ENCODE measurements around the gene PBX2. TPM values are rescaled to one million over a fixed set of nuclear protein-coding genes. Genes with fewer than 3 reads are reported as not detected.
A peak's percentile ranks its signal among the peaks of the same experiment; 100 is the strongest.

The PBX2 gene
- total RNA-seq, 1 donor from 2014 or later, result 166 TPM

DNA sequence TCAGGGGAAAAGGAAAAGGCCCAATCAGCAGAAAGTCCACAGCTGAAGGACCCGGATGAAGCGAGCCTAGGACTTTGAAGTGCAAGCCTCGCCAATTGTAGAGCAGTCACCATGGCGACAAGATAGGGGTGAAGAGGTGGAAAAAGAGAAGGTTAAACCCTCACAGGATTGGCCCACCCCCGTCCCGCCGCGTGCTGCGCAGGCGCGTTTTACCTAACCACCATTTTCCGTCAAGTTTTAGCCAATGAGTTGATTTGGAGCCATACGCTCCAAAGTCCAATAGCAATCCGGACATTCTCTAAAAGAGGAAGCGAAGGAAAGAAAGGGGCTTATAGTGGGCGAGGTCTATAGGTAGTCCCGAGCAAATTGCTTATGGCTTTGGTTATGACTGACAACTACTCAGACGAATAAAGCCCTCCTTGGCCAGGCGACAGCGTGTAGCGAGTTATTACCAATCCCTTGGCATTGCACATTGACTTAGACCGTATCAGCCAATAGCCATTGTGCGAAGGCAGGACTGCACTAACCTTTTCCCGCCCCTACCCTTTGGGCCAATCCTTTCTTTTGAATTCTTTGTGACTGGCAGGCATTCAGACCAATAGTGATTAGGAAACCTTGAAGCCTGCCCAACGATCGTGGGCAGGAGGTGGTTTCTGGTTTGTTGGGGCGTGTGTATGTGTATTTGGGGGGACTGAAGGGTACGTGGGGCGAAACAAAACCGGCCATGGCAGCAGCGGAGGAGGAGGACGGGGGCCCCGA lies 12.0 kb downstream of the PBX2 start, which contains the start of gene RNF5:
RNF5 (plus strand) TSS at position 618 of the 759 bp plus-strand sequence; CDS start at position 725, 107 bp downstream.
- TF ChIP-seq, protein P1, sequence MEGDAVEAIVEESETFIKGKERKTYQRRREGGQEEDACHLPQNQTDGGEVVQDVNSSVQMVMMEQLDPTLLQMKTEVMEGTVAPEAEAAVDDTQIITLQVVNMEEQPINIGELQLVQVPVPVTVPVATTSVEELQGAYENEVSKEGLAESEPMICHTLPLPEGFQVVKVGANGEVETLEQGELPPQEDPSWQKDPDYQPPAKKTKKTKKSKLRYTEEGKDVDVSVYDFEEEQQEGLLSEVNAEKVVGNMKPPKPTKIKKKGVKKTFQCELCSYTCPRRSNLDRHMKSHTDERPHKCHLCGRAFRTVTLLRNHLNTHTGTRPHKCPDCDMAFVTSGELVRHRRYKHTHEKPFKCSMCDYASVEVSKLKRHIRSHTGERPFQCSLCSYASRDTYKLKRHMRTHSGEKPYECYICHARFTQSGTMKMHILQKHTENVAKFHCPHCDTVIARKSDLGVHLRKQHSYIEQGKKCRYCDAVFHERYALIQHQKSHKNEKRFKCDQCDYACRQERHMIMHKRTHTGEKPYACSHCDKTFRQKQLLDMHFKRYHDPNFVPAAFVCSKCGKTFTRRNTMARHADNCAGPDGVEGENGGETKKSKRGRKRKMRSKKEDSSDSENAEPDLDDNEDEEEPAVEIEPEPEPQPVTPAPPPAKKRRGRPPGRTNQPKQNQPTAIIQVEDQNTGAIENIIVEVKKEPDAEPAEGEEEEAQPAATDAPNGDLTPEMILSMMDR (conservative IDR thresholded peaks at IDR 0.05), result no peak
- no peaks in the 10 kb centered on the region for H3K27me3 Mint-ChIP-seq
- H3K36me3 Mint-ChIP-seq, result peaks cover 16% of the 10 kb centered on the region
- H3K4me3 Mint-ChIP-seq, result peak within 1 kb of the TSS; percentile 98
- H3K9me3 Mint-ChIP-seq, result no peaks in the 10 kb centered on the region
- peak within 1 kb of the TSS; percentile 95 for H3K27ac Mint-ChIP-seq
- peak; percentile 92 for DNase-seq (ENCODE audit: extremely low spot score, unreplicated experiment)
- H3K4me1 Mint-ChIP-seq (ENCODE audit: unreplicated experiment), result peaks cover 43% of the 10 kb centered on the region

DNA sequence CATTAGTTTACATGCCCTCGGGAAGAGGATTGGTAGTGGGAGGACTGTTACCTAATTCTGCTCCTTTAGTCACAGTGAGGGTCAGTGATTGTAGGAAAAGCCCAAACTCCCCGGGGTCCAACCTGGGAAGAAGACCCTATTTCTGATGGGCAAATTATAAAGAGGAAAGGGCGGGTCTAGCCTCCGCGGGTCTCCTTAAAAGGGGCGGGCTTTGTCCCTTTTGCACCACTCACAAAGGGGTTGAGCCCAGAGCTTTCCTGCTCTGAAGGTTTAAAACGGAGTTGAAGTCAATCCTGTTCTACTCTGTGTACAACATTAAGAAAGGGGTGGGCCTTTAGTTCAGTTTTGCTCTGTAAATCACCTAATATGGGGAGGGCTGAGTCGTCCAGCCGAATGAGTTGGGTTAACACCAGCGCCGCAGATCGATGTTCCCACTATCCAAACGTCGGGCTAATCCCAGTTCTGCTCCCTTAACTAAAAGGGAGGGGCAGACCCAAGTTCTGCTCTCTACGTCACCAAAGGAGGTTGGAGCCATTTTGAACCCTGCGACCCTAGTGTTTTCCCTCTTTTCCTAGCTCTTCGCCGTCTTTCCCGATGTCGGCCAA lies 12.7 kb downstream of the PBX2 start:
- Mint-ChIP-seq H3K9me3 (no peaks in the 10 kb centered on the region), H3K27me3 (no peaks in the 10 kb centered on the region), H3K27ac (peak overlapping the region; percentile 95), H3K4me1 (ENCODE audit: unreplicated experiment) (peaks cover 48% of the 10 kb centered on the region), H3K36me3 (peaks cover 16% of the 10 kb centered on the region), H3K4me3 (peak overlapping the region; percentile 98)
- TF ChIP-seq, protein P1 (conservative IDR thresholded peaks at IDR 0.05), result no peak
- no peak for DNase-seq (ENCODE audit: extremely low spot score, unreplicated experiment)

DNA sequence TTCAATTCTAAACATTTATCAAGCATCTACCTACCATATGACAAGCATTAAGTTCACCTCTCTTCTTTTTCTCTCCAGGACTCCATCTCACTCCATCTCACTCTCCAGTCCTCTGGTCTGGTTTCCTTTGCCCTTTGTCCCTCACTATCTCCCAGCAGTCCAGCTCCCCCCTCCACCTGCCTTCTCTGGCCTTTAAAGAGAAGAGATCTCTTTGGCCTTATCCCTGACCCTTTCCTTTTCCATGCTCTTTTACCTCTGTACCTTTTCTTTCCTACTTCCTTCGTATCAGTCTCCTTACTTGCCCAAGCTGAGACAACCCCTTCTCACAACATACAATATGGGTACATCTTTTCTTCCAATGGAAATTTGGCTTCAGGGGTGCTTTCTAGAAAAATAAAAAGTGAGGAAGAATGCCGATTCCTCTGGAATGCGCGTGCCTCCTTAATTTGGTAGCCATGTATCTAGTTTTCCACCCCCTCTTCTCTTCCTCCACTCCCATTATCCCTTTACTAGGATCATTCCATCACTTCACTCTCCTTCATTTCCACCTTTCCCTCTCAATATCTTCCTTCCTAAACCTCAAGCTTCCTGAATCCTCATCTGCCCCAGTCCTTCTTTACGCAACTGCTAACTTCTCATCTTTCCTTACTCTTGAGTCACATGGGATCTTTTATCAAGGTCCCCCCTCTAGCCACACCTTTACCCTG lies 13.4 kb downstream of the PBX2 start:
- TF ChIP-seq, protein P1 (conservative IDR thresholded peaks at IDR 0.05), result no peak
- H3K27ac Mint-ChIP-seq, result peak overlapping the region; percentile 95
- no peak for DNase-seq (ENCODE audit: extremely low spot score, unreplicated experiment)
- H3K36me3 Mint-ChIP-seq, result peaks cover 16% of the 10 kb centered on the region
- H3K4me3 Mint-ChIP-seq, result peak overlapping the region; percentile 98
- no peaks in the 10 kb centered on the region for H3K27me3 Mint-ChIP-seq
- H3K4me1 Mint-ChIP-seq (ENCODE audit: unreplicated experiment), result peaks cover 48% of the 10 kb centered on the region
- H3K9me3 Mint-ChIP-seq, result no peaks in the 10 kb centered on the region

DNA sequence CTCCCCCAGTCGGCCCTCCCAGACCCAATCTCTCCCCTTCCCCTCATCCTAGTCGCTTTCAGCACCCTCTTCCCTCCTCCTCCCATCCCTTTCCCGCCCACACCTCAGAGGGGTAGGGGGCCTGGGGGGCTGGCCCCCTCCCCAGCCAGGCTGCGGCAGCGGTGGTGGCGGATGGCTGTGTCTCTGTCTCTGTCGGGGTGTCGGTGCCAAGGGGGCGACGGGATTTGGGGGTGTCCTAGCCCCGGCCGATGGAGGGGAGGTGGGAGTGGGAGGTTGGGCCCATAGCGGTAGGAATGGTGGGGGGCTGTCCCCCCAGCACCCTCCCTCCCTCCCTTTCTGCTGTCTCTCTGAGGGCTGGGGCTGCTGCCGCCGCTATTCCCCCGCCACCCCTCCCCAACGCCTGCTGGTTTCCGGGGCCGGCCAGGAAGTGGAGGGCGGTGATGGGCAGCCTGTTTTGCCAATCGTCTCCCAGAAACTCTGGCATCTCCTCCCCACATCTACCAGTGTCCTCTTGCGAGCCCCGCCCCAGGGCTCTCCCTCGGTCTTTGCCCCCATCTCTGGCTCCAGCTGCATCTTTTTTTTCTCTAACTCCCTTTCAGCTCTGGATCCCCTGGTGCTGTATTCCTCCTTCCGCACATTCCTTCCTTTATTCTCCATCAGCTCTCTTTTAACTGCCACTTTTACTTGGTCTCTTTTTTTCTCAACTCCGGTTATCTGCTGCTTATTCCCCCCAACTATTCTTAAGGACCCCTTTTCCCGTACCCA lies 14.1 kb downstream of the PBX2 start, which contains the start of gene AGPAT1:
AGPAT1 (minus strand) TSS at position 374 of the 765 bp plus-strand sequence. CDS start 4,588 bp downstream, outside the sequence.
- Mint-ChIP-seq H3K27me3 (no peaks in the 10 kb centered on the region), H3K27ac (peak within 1 kb of the TSS; percentile 95), H3K36me3 (peaks cover 20% of the 10 kb centered on the region), H3K4me1 (ENCODE audit: unreplicated experiment) (peaks cover 48% of the 10 kb centered on the region), H3K9me3 (no peaks in the 10 kb centered on the region), H3K4me3 (peak within 1 kb of the TSS; percentile 98)
- TF ChIP-seq, protein P1 (conservative IDR thresholded peaks at IDR 0.05), result no peak
- DNase-seq (ENCODE audit: extremely low spot score, unreplicated experiment), result peak; percentile 95

DNA sequence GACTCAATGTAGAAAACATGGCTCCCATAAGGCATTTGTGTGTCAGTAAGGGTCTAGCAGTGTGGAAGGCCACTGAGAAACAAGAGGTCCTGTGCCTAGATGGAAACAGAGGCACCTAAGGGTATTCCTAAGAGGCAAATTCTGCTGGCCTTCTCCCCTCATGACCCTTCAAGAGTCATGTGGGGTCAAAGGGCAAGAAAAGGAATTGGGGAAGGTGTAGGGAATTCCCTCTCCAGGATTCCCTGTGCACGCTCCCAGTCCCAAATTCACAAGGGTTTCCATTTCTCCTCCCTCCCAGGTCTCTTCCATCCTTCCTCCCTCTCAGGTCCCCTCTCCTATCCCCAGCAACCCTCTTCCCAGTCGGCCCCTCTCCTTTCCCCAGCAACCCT lies 14.7 kb downstream of the PBX2 start:
- TF ChIP-seq, protein P1 (conservative IDR thresholded peaks at IDR 0.05), result no peak

More for the DNA sequence above, 14.7 kb downstream of the PBX2 start:
- H3K4me3 Mint-ChIP-seq, result peak overlapping the region; percentile 98
- no peaks in the 10 kb centered on the region for H3K9me3 Mint-ChIP-seq
- H3K4me1 Mint-ChIP-seq (ENCODE audit: unreplicated experiment), result peaks cover 48% of the 10 kb centered on the region
- peaks cover 18% of the 10 kb centered on the region for H3K36me3 Mint-ChIP-seq
- H3K27me3 Mint-ChIP-seq, result no peaks in the 10 kb centered on the region
- no peak for DNase-seq (ENCODE audit: extremely low spot score, unreplicated experiment)
- peak overlapping the region; percentile 54 for H3K27ac Mint-ChIP-seq

Measured in type B pancreatic cell (in vitro differentiated cells).